HG03060 (cell line): ENCODE data around the gene CD96.
"Not testable (repeated sequence)": the region's sequence is repeated elsewhere in the genome, so short reads cannot be mapped to it uniquely, and the experiment has no call there.

ENCODE experiments used
- ATAC-seq: cut with Tn5 transposase; IDR thresholded peaks from one replicate; pipeline ENCODE4 v1.9.1; 2021; ENCODE audit warnings: low read depth, moderate number of reproducible peaks; ENCODE audit not compliant: unreplicated experiment

The CD96 gene

GRCh38 chr3:111667621-111668239 is 125.7 kb downstream of the CD96 start:
- ATAC-seq = peak; percentile 97

- no peak for ATAC-seq
Observed at GRCh38 chr3:111668326-111668725, 126.3 kb downstream of the CD96 start.

DNA sequence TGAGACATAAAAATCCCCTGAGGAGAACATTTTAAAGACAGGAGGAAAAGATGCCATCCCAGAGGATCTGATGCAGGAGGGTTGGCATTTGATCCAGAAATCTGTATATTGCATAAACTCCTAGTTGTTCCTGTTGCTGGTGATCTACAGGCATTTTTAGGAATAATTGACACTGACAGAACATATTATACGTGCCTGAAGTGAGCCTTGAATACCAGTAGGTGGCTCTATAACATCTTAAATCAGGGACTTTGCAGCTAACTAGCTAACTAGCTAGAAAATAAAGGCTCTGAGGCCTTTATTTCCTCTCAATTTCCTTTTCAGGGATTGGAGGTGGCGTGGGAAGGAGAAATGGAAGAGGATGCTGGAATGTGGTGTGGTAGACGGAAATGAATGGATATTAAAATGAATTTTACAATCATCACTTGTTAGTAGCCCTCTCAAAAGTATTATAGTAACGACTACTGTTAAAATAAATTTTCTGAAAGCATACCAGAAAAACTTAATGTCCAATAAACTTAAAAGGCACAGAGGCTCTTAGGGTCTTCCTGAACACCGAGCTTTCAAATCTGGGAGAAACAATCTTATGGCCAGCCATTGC is 127.0 kb downstream of the CD96 start:
- peak; percentile 38 for ATAC-seq

DNA sequence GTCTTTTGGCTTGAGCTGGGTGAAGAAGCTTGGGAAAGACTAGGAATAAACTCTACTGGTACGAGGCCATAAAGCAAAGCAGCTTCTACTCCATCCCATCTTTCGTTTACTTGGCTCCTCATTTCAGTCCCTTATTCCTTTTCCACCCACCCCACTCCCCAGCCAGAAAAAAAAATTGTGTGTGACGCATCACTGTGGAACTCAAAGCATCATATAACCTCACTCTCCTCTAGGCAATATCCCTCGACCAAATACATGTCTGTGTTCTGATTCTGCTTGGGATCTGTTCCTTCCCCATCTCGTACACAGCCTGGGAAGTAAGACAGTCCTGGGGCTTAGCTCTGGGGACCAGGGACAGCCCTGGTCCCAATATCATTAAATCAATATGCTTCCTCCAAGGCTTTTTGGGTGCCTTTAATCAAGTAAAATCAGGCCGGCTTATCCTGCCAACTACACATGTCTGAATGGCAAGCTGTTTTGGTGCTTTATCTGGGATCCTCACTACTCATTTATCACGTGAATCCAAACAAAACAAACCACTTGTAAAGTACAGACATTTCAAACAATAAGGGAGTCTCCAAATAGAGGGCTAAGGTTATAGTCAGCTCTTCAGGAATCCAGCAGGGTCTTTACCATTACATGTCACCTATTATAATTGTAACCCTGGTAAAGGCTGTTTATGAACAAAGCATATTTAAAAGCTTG is 128.1 kb downstream of the CD96 start:
- ATAC-seq = no peak

DNA sequence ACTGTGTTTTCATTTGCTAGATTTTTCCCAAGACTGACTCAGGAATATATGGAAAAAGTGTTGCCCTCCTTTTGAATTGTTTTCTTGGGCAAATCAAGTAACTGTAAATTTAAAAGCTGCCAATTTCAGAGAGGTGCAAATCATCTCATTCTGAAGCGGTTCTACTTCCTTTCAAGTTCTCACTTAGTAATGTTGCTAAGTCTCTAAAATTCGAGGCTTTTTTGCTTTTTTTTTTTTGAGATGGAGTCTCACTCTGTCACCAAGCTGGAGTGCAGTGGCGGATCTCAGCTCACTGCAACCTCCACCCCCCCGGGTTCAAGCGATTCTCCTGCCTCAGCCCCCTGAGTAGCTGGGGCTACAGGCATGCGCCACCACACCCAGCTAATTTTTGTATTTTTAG is 130.5 kb downstream of the CD96 start:
- not testable (repeated sequence) for ATAC-seq

DNA sequence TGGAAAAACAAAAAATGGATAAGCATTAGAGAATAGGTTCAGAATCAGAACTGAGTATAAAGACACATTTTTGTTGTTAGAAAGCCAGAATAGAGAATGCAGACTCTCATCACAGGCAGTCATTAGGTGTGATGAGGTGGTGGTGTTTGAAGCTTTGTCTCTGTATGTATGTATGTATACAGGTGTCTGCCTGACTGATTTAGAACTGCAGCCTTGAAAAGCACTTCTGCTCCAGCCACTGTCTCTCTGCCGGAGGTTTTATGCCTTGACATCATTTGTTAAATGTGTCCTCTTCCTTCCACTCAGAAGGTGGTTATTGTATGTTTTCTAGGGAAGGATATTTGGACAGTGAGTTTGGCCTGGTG is 133.8 kb downstream of the CD96 start:
- ATAC-seq = no peak

- ATAC-seq = peak; percentile 30
Observed at GRCh38 chr3:111676211-111677006, 134.4 kb downstream of the CD96 start.

- no peak for ATAC-seq
Observed at GRCh38 chr3:111677007-111677392, 135.0 kb downstream of the CD96 start.

DNA sequence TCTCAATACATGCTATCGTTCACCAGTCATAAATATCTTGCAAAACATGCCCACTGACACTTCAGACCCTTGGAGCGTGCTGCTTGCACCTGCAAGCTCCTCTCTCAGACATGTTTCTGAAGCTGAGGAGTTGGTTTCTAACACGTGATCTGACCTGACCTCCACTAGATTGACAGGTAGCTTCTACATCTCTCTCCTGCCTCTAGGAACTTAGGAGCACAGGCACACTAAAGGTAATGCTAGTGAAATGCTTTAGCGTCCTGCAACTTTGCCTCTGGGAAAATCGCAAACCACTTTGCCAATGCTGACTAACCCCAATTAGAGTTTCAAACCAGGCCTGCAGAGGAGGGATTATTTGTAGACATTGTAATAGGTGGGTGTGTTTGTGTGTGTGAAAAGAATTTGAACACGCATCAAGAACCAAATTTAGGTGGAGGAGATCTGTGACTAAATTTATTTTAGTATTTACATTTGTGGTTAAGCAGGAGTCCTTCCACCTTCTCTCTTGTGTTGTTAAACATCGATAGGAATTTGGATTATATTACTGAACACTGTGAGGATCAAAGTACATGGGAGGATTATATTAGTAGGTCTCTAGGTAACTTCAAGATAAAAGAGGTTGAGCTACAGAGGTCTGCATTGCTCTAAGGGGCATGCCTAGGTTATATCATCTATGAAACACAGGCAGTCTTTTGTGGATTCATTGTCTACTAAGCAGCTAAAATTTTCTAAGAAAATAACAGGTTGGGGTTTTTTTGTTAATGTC is 139.8 kb downstream of the CD96 start:
- ATAC-seq = no peak

GRCh38 chr3:111684640-111685039 is 142.6 kb downstream of the CD96 start:
- ATAC-seq = no peak

DNA sequence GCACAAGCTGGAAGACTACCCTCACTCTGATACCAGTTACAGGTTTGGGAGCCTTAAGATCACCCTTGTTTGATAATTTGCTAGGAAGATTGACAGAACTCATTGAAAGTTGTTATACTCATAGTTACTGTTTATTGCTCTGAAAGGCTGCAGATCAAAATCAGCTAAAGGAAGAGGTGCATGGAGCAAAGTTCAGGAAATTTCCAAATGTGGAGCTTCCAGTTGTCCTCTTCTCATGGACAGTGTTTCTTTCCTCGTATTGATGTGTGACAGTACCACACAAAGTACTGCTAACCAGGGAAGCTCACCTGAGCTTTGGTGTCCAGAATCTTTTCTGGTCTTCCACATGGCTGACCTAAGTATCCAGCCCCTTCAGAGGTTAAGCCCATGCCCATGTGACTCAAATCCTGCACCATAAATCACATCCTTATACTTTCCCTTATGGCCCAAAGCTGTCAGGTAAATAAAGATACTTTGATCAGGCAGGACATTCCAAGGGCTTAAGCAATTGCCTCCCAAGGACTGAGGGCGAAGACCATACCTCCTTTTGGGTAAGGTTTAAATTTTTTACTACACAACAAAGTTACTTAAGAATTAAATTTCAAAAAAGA is 146.3 kb downstream of the CD96 start:
- no peak for ATAC-seq

- peak; percentile 80 for ATAC-seq
Observed at GRCh38 chr3:111690242-111690641, 148.2 kb downstream of the CD96 start.

DNA sequence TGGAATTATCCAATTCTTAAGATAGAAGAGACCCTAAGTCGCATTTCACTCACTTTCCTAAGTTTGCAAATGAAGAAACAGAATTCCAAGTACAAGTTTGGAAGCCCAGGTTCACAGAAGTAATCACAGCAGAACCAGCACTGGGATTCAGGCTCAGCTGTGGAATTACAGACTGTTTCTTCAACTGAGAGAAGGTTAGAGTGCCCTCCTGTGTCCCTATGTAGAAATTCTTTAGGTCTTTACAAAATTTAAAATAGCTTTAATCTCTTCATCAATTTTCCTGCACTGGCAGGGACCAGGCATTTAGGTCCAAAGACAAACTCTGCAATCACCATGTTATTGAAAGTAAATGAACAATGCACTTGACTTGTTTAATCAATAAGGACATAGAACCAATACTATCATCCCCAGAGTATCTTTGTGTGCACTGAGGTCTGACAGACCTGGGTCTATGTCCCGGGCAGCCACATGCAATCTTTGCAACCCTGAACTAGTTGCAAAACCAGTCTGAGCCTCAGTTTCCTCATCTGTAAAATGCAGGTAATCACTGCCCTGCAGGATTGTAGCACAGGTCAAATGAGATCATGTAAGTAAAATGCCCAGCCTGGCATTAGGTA is 149.4 kb downstream of the CD96 start:
- ATAC-seq = no peak

- no peak for ATAC-seq
Observed at GRCh38 chr3:111692593-111693552, 150.9 kb downstream of the CD96 start.

GRCh38 chr3:111694471-111694870 is 152.5 kb downstream of the CD96 start:
- no peak for ATAC-seq

DNA sequence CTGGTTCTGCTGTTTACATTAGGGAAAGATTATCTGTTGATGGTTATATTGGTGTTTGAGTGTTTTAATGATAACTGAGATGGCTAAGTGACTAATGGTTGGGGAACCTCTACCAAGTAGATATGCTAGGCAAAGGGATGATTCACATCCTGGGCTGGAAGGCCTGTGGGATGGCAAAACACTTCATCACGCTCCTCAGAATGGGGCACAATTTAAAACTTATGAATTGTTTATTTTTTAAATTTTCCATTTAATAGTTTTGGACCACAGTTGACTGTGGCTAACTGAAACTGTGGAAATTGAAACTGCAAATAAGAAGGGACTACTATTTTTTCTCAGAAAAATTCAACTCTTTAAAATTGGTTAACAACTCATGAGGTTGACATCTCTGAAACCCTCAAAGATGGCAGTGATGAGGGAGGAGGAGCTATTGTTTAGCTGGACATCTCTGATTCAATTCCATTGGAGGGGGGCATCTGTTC is 153.7 kb downstream of the CD96 start:
- ATAC-seq = no peak

GRCh38 chr3:111700054-111700453 is 158.1 kb downstream of the CD96 start:
- no peak for ATAC-seq

GRCh38 chr3:111701292-111701906 is 159.4 kb downstream of the CD96 start:
- ATAC-seq = no peak
